Skeletal muscle satellite cell (primary cell): ENCODE results near the gene MED8.
"Not testable (repeated sequence)": the region's sequence is repeated elsewhere in the genome, so short reads cannot be mapped to it uniquely, and the experiment has no call there.

Source experiments
- H3K27me3 ChIP-seq: 2 replicates; pipeline ENCODE4 v1.7.0; 2013; ENCODE audit warnings: low read length; ENCODE audit not compliant: control insufficient read depth, insufficient read depth
- H3K36me3 ChIP-seq: 2 replicates; pipeline ENCODE4 v1.7.0; 2013; ENCODE audit warnings: mild to moderate bottlenecking, control low read depth, low read length; ENCODE audit not compliant: insufficient read depth
- H3K4me1 ChIP-seq: 2 replicates; pipeline ENCODE4 v1.7.0; 2013; ENCODE audit warnings: low read length; ENCODE audit not compliant: control insufficient read depth, insufficient read depth
- H3K4me2 ChIP-seq: 2 replicates; pipeline ENCODE4 v1.7.0; 2013; ENCODE audit warnings: mild to moderate bottlenecking, low read length
- H3K4me3 ChIP-seq: 2 replicates; pipeline ENCODE4 v1.7.0; 2013; ENCODE audit warnings: low read length
- H3K9ac ChIP-seq: 2 replicates; pipeline ENCODE4 v1.7.0; 2013; ENCODE audit warnings: mild to moderate bottlenecking, low read depth, low read length, moderate library complexity
- H3K9me3 ChIP-seq: replicated peaks from 2 replicates; pipeline ENCODE4 v1.7.0; 2013; ENCODE audit warnings: mild to moderate bottlenecking, control low read depth, low read length

Gene MED8

GRCh38 chr1:43419627-43420425, 30.2 kb upstream of the MED8 start:
- H3K9ac ChIP-seq = no peak overlapping the region
- H3K4me3 ChIP-seq = no peak overlapping the region
- H3K27me3 ChIP-seq = no peaks in the 10 kb centered on the region
- H3K9me3 ChIP-seq = no peaks in the 10 kb centered on the region
- H3K36me3 ChIP-seq = peaks cover 73% of the 10 kb centered on the region
- no peak overlapping the region for H3K4me2 ChIP-seq
- no peaks in the 10 kb centered on the region for H3K4me1 ChIP-seq

GRCh38 chr1:43418858-43419257, 29.3 kb upstream of the MED8 start:
- no peaks in the 10 kb centered on the region for H3K9me3 ChIP-seq
- no peaks in the 10 kb centered on the region for H3K4me1 ChIP-seq
- peaks cover 65% of the 10 kb centered on the region for H3K36me3 ChIP-seq
- H3K4me3 ChIP-seq = no peak overlapping the region
- H3K9ac ChIP-seq = no peak overlapping the region
- H3K4me2 ChIP-seq = no peak overlapping the region
- no peaks in the 10 kb centered on the region for H3K27me3 ChIP-seq

DNA sequence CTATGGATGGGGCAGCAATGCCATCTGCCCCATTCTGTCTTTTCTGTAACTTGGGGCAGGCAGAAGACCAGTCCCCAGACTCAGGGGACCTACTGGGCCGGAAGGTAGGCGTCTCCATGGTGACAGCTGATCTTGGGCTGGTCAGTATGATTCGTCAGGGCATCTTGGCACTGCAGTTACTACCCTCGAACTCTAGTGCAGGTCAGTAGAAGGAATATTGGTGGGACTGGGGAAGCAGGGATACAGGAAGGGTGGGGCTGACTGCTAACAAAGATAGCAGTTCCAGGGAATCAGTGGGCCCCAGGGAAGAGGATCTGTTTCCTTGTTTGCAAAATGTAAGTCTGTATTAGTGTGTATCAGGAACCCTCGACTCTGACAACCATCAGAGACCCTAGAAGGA, 26.3 kb upstream of the MED8 start:
- no peaks in the 10 kb centered on the region for H3K4me1 ChIP-seq
- H3K4me2 ChIP-seq = no peak overlapping the region
- H3K27me3 ChIP-seq = no peaks in the 10 kb centered on the region
- no peaks in the 10 kb centered on the region for H3K9me3 ChIP-seq
- H3K9ac ChIP-seq = no peak overlapping the region
- H3K36me3 ChIP-seq = peaks cover 48% of the 10 kb centered on the region
- H3K4me3 ChIP-seq = no peak overlapping the region

GRCh38 chr1:43414634-43415223, 25.1 kb upstream of the MED8 start:
- no peaks in the 10 kb centered on the region for H3K9me3 ChIP-seq
- H3K4me3 ChIP-seq = no peak overlapping the region
- no peaks in the 10 kb centered on the region for H3K4me1 ChIP-seq
- H3K36me3 ChIP-seq = peaks cover 43% of the 10 kb centered on the region
- H3K27me3 ChIP-seq = no peaks in the 10 kb centered on the region
- no peak overlapping the region for H3K9ac ChIP-seq
- no peak overlapping the region for H3K4me2 ChIP-seq

DNA sequence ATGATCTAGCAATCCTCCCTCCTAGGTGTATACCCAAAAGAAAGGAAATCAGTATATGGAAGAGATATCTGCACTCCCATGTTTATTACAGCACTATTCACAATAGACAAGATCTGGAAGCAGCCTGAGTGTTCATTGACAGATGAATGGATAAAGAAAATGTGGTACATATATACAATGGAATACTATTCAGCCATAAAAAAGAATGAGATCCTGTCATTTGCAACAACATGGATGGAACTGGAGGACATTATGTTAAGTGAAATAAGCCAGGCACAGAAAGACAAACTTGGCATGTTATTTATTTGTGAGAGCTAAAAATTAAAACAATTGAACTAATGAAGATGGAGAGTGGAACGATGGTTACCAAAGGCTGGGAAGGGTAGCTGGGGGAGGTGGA, 23.8 kb upstream of the MED8 start:
- not testable (repeated sequence) for H3K9me3 ChIP-seq, H3K9ac ChIP-seq, H3K27me3 ChIP-seq, H3K4me3 ChIP-seq, H3K4me2 ChIP-seq, H3K4me1 ChIP-seq
- peaks cover 44% of the 10 kb centered on the region for H3K36me3 ChIP-seq

DNA sequence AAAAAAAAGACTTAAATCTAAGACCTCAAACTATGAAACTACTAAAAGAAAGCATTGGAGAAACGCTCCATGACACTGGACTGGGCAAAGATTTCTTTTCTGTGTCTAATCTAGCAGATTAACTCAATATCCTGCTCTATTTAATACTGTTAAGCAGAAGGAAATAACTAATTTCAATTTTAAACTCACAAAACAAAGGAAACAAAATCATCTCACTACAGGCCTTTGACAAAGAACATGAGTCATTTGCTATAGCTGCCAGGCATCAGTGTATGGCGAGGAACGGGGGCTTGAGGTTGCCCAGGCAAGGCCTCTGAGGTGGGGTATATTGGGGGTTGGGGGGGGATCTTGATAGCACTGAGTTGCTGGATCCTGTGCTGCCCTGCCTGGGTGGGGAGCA, 21.0 kb upstream of the MED8 start:
- Histone ChIP-seq H3K4me1 (no peaks in the 10 kb centered on the region), H3K27me3 (no peaks in the 10 kb centered on the region), H3K36me3 (peaks cover 52% of the 10 kb centered on the region), H3K4me3 (no peak overlapping the region), H3K9ac (no peak overlapping the region), H3K4me2 (no peak overlapping the region), H3K9me3 (no peaks in the 10 kb centered on the region)

GRCh38 chr1:43405876-43406234, 16.3 kb upstream of the MED8 start:
- Histone ChIP-seq H3K9ac (no peak overlapping the region), H3K27me3 (no peaks in the 10 kb centered on the region), H3K4me3 (no peak overlapping the region), H3K36me3 (peaks cover 62% of the 10 kb centered on the region), H3K9me3 (no peaks in the 10 kb centered on the region), H3K4me2 (no peak overlapping the region), H3K4me1 (no peaks in the 10 kb centered on the region)

GRCh38 chr1:43405219-43405875, 15.7 kb upstream of the MED8 start:
- Histone ChIP-seq H3K36me3 (peaks cover 62% of the 10 kb centered on the region), H3K9ac (no peak overlapping the region), H3K27me3 (no peaks in the 10 kb centered on the region), H3K4me2 (no peak overlapping the region), H3K4me3 (no peak overlapping the region), H3K9me3 (no peaks in the 10 kb centered on the region), H3K4me1 (no peaks in the 10 kb centered on the region)

- Histone ChIP-seq H3K9ac (no peak overlapping the region), H3K9me3 (no peaks in the 10 kb centered on the region), H3K27me3 (no peaks in the 10 kb centered on the region), H3K36me3 (peaks cover 58% of the 10 kb centered on the region), H3K4me1 (no peaks in the 10 kb centered on the region), H3K4me3 (no peak overlapping the region), H3K4me2 (no peak overlapping the region)
These were observed 14.8 kb upstream of the MED8 start for GRCh38 chr1:43404353-43404752.

- Histone ChIP-seq H3K9me3 (no peaks in the 10 kb centered on the region), H3K27me3 (no peaks in the 10 kb centered on the region), H3K4me3 (no peak overlapping the region), H3K4me1 (no peaks in the 10 kb centered on the region), H3K36me3 (peaks cover 45% of the 10 kb centered on the region), H3K4me2 (no peak overlapping the region), H3K9ac (no peak overlapping the region)
These were observed 12.7 kb upstream of the MED8 start for GRCh38 chr1:43402089-43402865.

- not testable (repeated sequence) for H3K4me2 ChIP-seq, H3K4me3 ChIP-seq, H3K27me3 ChIP-seq, H3K9ac ChIP-seq, H3K9me3 ChIP-seq, H3K4me1 ChIP-seq
- peaks cover 31% of the 10 kb centered on the region for H3K36me3 ChIP-seq
These were observed 10.8 kb upstream of the MED8 start for GRCh38 chr1:43400441-43400840.
